Endothelial cell of hepatic sinusoid (primary cell): ENCODE measurements around the gene GPBP1L1.
"Not testable (repeated sequence)": the region's sequence is repeated elsewhere in the genome, so short reads cannot be mapped to it uniquely, and the experiment has no call there.

Experiments used
- in situ Hi-C: cut with HindIII; loops from 2 replicates; pipeline ENCODE4 v1.10.0; 2017; ENCODE audit warnings: low sequenced_read_pairs

The GPBP1L1 gene

GRCh38 chr1:45596765-45597164 lies 89.6 kb downstream of the GPBP1L1 start:
- in situ Hi-C loops = not testable (repeated sequence)

DNA sequence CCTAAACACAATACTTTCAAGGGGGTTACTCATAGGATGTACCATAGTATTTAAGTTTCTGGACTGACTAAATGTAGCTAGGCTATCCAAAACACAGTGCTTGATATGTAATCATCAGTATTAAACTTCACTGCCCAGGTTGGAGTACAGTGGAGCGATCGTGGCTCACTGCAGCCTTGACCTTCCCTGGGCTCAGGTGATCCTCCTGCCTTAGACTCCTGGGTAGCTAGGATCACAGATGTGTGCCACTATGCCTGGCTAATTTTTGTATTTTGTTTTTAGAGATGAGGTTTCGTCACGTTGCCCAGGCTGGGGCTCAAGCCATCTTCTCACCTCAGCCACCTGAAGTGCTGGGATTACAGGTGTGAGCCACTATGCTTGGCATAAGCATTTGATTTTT lies 91.9 kb downstream of the GPBP1L1 start:
- in situ Hi-C loops = no loop called here

- in situ Hi-C loops = no loop called here
Measured at GRCh38 chr1:45589861-45590260, 96.5 kb downstream of the GPBP1L1 start.

DNA sequence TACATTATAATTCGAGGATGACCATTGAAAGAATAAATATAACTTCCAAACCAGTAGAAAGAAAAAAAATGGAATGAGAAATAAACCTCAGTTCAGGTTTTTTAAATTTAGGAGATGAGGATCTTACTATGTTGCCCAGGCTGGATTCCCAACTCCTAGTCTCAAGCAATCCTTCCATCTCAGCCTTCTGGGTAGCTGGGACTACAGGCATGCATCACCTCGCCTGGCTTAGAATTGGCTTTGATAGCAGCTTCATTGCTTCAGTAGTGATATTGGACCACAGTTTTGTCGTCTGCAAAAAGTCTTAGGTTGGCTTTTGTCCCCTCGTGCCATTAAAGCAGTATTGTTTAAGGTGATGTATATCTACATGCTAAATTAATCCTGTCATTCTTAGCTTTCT lies 99.6 kb downstream of the GPBP1L1 start:
- in situ Hi-C loops = no loop called here

DNA sequence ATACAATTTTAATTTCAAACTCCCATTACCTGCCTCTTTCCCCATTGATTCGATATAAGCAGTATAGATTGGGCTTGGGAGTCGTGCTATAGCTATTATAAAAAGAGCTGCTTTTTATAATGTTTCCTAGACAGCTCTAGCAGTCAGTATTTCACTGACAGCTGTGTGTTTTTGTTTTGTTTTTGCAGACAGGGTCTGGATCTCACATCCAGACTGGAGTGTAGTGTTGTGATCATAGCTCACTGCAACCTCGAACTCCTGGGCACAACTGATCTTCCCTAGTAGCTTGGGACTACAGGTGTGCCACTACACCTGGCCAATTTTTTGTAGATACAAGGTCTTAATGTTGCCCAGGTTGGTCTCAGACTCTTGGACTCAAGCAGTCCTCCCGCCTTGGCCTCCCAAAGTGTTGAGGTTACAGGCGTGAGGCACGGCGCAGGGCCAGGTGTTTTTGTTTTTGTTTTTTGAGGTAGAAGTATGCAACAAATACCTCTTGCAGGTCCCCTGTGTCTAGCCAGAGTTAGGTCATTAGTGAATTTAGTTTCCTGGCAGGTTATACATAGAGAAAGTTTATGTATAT lies 100.7 kb downstream of the GPBP1L1 start:
- in situ Hi-C loops = no loop called here

- in situ Hi-C loops = no loop called here
Measured at GRCh38 chr1:45585110-45585426, 101.3 kb downstream of the GPBP1L1 start.

DNA sequence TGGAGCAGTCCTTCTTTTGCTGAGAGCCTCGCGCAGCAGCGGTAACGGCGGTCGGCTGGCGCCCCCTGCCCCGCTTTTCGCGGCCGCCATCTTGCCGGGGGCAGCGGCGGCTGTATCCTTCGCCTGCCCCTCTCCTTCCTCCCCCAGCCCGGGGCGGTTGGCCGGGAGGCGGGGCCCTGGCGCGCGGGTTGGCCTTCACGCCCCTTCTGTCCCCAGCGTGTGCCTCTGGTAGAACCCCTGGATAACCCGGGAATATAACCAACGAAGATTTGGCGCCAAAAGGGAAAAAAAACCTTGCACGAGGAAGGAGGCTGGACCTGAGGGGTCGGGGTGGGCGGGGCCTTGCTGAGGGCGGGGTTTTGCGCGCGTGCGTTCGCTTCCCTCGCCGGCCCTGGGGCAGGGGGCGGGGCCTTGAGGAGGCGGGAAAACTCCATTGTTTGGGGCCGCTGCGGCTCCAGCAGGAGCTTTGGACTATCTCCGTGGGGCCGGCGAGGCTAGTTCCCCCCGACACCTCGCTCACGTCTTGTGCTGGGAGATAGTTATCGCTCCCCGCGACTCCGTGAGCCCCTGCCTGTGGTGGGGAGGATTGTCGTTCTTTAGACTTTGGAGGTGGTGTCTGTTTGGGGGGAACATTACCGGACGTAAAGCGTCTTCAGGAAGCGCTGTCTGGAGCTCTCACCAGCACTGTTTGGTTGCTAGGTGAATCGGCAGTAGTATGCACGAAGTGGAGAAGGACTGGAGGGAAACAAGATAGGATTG lies 101.8 kb downstream of the GPBP1L1 start:
- in situ Hi-C loops = no loop called here

GRCh38 chr1:45583666-45584350 lies 102.5 kb downstream of the GPBP1L1 start, which contains the start of gene NASP:
NASP (plus strand) TSS chr1:45584041; CDS start chr1:45584147, 106 bp downstream.
- in situ Hi-C loops = no loop called here

- in situ Hi-C loops = no loop called here
Measured at GRCh38 chr1:45583264-45583665, 103.1 kb downstream of the GPBP1L1 start.
